SJSA1 (cell line): ENCODE data around the gene F13A1. TPM values are rescaled to one million over a fixed set of nuclear protein-coding genes. Genes with fewer than 3 reads are reported as not detected.

ENCODE experiments used
- DNase-seq, 2 experiments: peaks; one replicate each; pipeline ENCODE4 v3.0.0-alpha.2; 2015 to 2020; ENCODE audit warnings: low spot score in 2 of 2, low read depth in 1 of 2
- H3K27ac ChIP-seq: fragments of 250-450 bp; sonication (Bioruptor Pico); 2 replicates; pipeline ENCODE4 v1.5.1; 2020; ENCODE audit warnings: mild to moderate bottlenecking, moderate library complexity
- H3K27me3 ChIP-seq: fragments of 250-450 bp; sonication (Bioruptor Pico); replicated peaks from 2 replicates; pipeline ENCODE4 v1.5.1; 2020; ENCODE audit warnings: mild to moderate bottlenecking, moderate library complexity
- H3K36me3 ChIP-seq: fragments of 250-450 bp; sonication (Bioruptor Pico); 2 replicates; pipeline ENCODE4 v1.5.1; 2020; ENCODE audit warnings: mild to moderate bottlenecking
- H3K4me1 ChIP-seq: fragments of 250-450 bp; sonication (Bioruptor Pico); replicated peaks from 2 replicates; pipeline ENCODE4 v1.6.1; 2021; ENCODE audit warnings: mild to moderate bottlenecking
- H3K4me3 ChIP-seq: fragments of 250-450 bp; sonication (Bioruptor Pico); 2 replicates; pipeline ENCODE4 v1.5.1; 2020; ENCODE audit warnings: mild to moderate bottlenecking
- H3K9me3 ChIP-seq: fragments of 250-450 bp; sonication (Bioruptor Pico); replicated peaks from 2 replicates; pipeline ENCODE4 v1.5.1; 2020; ENCODE audit warnings: mild to moderate bottlenecking
- total RNA-seq: library from RNA; depleted of rRNA; stranded (reverse); fragments of >200 nt; shearing (Covaris generic); gene quantifications from 2 replicates; pipeline ENCODE4 v1.2.3, GENCODE V29; 2014

Gene F13A1
- total RNA-seq, 1 experiment from 2014 or later = 0.45 TPM

DNA sequence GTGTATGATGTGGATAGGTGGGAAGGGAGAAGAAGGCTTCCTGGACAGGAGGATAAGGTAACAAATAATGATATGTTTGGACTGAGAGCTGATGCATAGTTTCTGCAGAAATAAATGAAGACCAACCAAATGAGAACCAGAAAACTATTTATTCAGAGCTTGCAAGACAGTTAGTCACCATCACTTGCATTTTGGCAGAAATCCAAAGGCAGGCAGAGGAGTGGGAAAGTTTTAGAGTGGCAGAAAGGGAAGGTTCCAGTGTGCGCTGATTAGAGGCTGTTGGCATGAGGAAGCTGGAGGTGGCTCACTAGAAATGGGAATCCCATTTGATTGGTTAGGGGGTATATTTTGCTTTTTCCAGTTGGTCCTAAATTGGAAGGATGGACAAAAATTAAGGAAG, 13.0 kb upstream of the F13A1 start:
- Histone ChIP-seq H3K9me3 (no peaks in the 10 kb centered on the region), H3K4me3 (no peak overlapping the region), H3K36me3 (no peaks in the 10 kb centered on the region), H3K4me1 (peaks cover 6% of the 10 kb centered on the region; the same call in 1 of the 2 replicates), H3K27ac (no peak overlapping the region), H3K27me3 (no peaks in the 10 kb centered on the region)
- peak in 1 of 2 experiments; percentile 9 for DNase-seq

DNA sequence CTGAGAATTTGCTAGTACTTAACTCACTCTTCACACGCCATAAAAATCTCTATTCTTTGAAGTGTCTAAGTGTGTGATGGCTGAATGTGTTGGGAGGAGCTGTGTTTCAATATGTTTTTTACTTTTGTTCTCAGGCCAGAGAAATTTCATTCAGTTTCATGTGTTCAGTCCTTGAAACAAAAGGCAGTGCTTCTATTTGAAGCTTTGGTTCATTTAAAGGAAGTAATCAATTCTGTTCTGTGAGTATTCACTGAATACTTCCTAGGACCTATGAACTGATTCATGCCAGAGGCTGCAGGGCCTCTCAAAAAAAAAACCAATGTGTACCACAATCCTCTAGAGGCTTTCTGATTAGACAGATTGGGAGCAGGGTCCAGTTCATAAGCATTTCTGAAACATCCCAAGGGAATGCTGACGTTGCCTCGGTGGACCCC, 12.4 kb upstream of the F13A1 start:
- peaks cover 6% of the 10 kb centered on the region; the same call in 1 of the 2 replicates for H3K4me1 ChIP-seq
- no peaks in the 10 kb centered on the region for H3K9me3 ChIP-seq
- H3K36me3 ChIP-seq = no peaks in the 10 kb centered on the region
- no peak overlapping the region for H3K27ac ChIP-seq
- H3K4me3 ChIP-seq = no peak overlapping the region
- no peaks in the 10 kb centered on the region for H3K27me3 ChIP-seq
- DNase-seq = no peak

DNA sequence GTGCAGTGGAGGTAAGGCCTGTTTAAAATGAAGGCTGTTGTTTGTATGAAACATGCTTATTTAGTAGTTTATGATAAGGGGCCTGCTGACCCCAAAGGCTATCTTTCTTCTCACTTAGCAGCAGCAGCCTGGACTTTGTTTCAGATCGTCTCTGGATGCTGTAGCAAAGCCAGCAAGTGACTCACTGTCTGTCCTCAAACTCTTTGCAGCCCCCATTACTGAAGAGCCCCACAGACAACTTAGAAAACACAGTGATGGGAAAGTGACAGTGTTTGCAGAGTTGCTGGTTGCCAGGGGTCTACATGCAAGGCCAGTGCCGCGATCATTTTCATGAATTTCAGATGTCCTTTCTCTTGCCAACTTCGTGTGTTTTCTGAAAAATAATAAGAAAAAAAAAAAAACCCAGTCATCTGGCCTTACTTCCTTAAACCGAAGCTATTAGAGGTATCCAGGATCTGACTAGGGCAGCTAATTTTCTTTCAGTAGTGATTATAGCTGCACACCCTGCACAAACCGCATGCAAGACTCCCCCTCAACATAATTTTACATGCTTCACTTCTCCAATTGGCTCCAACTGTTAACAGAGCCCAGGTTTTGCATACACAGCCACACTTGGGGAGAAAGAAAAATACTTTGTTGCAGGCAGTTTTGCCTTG, 11.6 kb upstream of the F13A1 start:
- Histone ChIP-seq H3K4me3 (no peak overlapping the region), H3K4me1 (peaks cover 6% of the 10 kb centered on the region; the same call in 1 of the 2 replicates), H3K27ac (no peak overlapping the region), H3K36me3 (no peaks in the 10 kb centered on the region), H3K27me3 (no peaks in the 10 kb centered on the region), H3K9me3 (no peaks in the 10 kb centered on the region)
- no peak for DNase-seq

DNA sequence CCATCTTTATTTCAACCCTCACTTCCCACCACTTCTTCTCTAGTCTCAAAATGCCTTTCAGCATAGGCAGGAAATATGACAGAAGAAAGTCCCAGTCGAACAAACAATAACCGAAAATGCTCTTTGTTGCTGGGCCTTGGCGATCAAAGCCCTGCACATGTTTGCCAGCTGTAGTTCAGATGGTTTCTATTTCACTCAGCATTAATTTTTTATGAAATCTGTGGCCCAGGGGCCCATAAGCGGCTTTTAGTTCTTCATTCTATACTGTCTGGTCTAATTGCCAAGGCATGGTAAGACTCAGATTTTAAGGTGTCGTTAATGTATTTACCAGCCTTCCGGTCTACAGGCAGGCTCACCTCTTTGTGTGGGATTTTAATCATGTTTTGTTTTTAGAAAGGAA, 10.9 kb upstream of the F13A1 start:
- H3K4me1 ChIP-seq = peaks cover 6% of the 10 kb centered on the region; the same call in 1 of the 2 replicates

DNA sequence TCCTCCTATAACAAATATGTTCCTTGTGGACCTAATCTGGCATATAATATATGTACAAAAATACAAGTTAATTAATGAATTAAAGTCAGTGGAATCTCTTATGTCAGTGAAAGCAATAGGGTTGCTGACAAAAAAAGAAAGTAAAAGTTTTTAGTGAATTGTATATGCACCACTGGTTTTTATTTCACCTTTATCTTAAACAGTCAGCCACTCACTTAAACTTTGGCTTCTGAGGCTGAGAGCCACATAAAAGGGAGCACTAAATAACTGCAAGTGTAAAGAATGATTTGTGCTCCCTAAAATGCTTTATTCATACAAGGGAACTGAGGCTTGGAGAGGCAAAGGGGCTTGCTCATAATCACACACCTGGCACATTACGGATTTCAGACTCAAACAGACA, 9.9 kb upstream of the F13A1 start:
- Histone ChIP-seq H3K36me3 (no peaks in the 10 kb centered on the region), H3K9me3 (no peaks in the 10 kb centered on the region)

More for the DNA sequence above, 10.9 kb upstream of the F13A1 start:
- Histone ChIP-seq H3K4me3 (no peak overlapping the region), H3K27me3 (no peaks in the 10 kb centered on the region), H3K9me3 (no peaks in the 10 kb centered on the region), H3K27ac (no peak overlapping the region), H3K36me3 (no peaks in the 10 kb centered on the region)
- no peak for DNase-seq

DNA sequence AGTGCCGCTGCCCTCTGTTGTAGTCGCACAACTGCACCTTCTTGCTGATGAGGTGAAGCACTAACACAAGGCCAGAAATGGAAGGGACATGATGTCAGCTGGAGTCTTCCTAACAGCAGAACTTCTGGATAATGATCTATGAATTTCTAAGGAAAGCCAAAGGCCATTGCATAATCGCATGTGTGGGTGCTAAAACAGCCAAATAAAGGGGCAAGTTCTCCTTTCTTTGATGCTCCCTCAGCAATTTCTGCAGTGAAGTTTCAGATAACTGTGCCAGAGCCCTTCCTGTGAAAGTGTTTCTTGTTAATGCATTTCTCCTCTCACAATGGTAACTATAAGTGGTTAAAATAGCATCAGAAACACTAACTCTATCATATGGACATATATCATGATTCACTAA, 8.0 kb upstream of the F13A1 start:
- no peak overlapping the region for H3K4me3 ChIP-seq
- DNase-seq = no peak
- peaks cover 11% of the 10 kb centered on the region; the same call in 1 of the 2 replicates for H3K4me1 ChIP-seq
- no peak overlapping the region for H3K27ac ChIP-seq
- no peaks in the 10 kb centered on the region for H3K27me3 ChIP-seq
- no peaks in the 10 kb centered on the region for H3K9me3 ChIP-seq
- H3K36me3 ChIP-seq = no peaks in the 10 kb centered on the region

More for the DNA sequence above, 9.9 kb upstream of the F13A1 start:
- DNase-seq = no peak
- Histone ChIP-seq H3K4me3 (no peak overlapping the region), H3K27ac (no peak overlapping the region), H3K27me3 (no peaks in the 10 kb centered on the region), H3K4me1 (peaks cover 6% of the 10 kb centered on the region; the same call in 1 of the 2 replicates)

DNA sequence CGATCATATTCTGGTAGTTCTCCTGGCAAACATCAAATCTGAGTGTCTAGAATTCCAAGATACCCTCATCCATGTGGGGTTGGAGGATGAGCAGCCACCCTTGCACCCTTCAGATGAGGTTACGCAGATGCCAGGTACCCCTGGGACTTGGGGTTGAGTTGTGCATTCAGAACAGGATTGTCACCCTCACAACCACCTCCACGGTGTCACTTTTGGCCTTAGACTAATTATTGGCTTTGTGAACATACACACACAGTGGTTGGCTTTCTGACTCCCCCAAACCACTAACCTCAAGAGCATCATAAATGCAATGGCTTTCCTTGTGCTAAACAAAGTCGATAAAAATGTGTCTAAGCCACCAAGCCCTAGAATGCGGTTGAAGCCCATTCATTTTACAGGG, 2.9 kb upstream of the F13A1 start:
- Histone ChIP-seq H3K36me3 (no peaks in the 10 kb centered on the region), H3K27ac (no peak overlapping the region), H3K4me3 (no peak overlapping the region), H3K4me1 (peaks cover 24% of the 10 kb centered on the region), H3K9me3 (no peaks in the 10 kb centered on the region), H3K27me3 (no peaks in the 10 kb centered on the region)
- DNase-seq = no peak

DNA sequence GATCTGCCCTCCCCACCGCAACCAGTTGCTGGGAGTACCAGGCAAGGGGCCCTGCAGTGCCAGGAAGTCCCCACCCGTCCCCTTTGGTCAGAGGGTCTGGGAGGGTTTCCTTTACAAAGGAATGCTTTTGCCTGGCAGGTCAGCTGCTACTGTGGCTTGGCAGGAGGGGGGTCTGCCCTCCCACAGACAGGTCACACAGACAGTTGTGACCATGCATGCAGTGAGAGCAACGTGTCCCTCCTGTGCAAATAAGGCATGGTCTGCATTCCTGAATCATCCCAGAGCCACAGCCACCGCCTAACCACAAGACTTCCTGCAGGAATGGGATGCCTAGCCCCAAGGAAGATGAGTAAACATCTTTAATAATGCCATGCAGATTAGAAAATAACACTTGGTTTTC, 439 bp upstream of the F13A1 start:
- H3K9me3 ChIP-seq = no peaks in the 10 kb centered on the region
- H3K4me1 ChIP-seq = peaks cover 24% of the 10 kb centered on the region
- H3K27ac ChIP-seq = no peak overlapping the region
- DNase-seq = peak; percentile 54 to 71
- no peaks in the 10 kb centered on the region for H3K36me3 ChIP-seq
- no peak overlapping the region for H3K4me3 ChIP-seq
- H3K27me3 ChIP-seq = no peaks in the 10 kb centered on the region

DNA sequence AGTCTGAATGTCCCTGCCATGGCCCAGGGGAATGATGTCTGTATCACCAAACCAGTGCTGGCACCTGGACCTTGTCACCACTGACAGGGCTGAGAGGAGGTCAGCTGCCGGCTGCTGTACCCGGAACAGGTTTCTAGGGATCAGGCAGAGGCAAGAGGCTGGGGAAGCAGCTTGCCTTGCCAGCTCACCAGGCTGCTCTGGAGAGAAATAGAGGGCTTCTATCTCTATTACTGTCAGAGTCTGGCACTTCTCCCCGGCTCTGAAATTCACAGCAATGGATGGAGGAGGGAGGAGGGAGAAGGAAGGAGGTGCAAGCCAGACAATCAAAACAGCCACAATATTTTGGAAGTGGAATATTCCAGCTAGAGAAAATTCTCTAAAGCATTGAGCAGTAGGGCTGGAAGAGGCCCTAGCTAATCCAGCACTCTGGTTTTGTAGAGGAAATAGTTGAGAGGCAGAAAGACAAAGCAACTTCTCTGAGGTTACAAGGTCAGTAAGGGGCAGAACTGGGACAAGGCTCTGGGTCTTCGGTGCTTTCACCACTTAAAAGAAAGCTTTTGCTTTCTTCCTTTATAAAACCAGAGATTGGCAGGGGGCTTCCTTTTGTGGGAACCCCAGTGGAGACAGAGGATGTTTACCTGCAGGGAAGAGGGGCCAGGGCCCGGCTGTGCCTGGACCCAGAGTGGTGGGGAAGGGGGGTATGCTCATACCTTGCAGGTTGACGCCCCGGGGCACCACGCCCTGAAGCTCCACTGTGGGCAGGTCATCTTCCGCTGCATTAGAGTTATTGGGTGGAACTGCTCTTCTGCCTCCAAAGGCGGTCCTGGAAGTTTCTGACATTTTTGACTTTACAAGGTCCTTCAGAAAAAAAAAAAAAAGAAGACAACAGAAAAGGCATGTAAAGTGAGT, 2.4 kb downstream of the F13A1 start:
- DNase-seq = no peak
- Histone ChIP-seq H3K9me3 (no peaks in the 10 kb centered on the region), H3K27ac (no peak overlapping the region)

DNA sequence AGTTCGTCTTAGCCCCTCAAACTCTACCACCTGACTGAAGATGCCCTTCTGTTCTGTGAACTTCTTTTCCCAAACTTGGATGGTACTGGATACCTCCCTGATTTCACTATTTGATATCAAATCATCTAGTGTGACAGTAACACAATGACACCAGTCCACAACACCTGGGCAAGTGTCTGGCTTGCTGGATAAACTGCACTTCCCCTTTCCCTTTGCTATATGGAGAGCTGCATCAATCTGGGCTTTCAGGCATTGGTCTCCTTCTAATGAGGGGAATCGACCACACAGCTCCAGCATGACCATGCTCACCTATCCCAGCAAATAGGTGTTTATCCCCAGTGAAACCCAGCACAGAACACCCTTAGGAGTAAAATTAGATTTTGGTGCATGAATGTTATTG, 3.1 kb downstream of the F13A1 start:
- Histone ChIP-seq H3K36me3 (no peaks in the 10 kb centered on the region), H3K4me1 (peaks cover 15% of the 10 kb centered on the region), H3K4me3 (no peak overlapping the region), H3K27ac (no peak overlapping the region), H3K9me3 (no peaks in the 10 kb centered on the region), H3K27me3 (no peaks in the 10 kb centered on the region)
- no peak for DNase-seq

More for the DNA sequence above, 2.4 kb downstream of the F13A1 start:
- no peaks in the 10 kb centered on the region for H3K36me3 ChIP-seq
- H3K4me3 ChIP-seq = no peak overlapping the region
- peaks cover 15% of the 10 kb centered on the region for H3K4me1 ChIP-seq
- no peaks in the 10 kb centered on the region for H3K27me3 ChIP-seq

DNA sequence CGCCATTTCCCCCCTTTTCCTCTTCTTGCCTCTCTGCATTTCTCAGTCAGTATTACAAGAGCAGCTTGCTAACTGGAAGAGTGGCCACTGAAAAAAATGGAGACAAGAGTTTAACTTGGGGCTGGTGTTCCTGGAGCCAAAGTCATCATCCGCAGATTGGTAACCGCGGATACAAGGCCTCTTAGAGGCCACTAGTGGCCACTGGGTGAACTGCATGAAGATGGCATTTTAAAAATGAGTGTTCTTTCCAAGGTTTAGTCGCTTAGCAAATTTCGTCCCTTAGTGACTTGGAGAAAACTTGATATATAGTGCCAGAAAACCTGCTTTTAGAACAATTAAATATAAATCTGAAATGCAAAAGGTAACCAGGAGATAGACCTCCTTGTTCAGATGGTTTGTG, 4.8 kb downstream of the F13A1 start:
- no peak overlapping the region for H3K4me3 ChIP-seq
- no peak overlapping the region for H3K27ac ChIP-seq
- peak in 1 of 2 experiments; percentile 13 for DNase-seq
- peaks cover 7% of the 10 kb centered on the region for H3K4me1 ChIP-seq
- H3K36me3 ChIP-seq = no peaks in the 10 kb centered on the region
- H3K27me3 ChIP-seq = no peaks in the 10 kb centered on the region
- no peaks in the 10 kb centered on the region for H3K9me3 ChIP-seq

DNA sequence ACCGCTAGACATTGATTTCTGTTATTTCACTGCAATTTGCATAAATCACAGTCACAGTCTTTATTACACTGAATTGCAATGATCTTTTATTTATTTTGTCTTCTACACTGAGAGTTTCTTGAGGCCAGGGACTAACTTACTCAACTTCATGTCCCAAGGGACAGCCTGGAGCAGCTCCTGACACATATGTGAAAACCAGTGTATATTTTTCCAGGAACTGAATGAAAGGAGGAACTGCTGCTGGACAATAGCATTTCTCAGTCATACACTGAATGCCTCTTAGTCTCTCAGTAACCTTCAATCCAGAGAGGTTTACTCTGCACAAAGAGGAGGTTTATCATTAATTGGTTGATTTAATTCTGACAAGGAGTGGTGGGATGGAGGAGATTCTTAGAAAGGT, 5.9 kb downstream of the F13A1 start:
- DNase-seq = no peak
- H3K27ac ChIP-seq = no peak overlapping the region
- H3K36me3 ChIP-seq = no peaks in the 10 kb centered on the region
- H3K4me3 ChIP-seq = no peak overlapping the region
- no peaks in the 10 kb centered on the region for H3K9me3 ChIP-seq
- no peaks in the 10 kb centered on the region for H3K27me3 ChIP-seq
- no peaks in the 10 kb centered on the region for H3K4me1 ChIP-seq

DNA sequence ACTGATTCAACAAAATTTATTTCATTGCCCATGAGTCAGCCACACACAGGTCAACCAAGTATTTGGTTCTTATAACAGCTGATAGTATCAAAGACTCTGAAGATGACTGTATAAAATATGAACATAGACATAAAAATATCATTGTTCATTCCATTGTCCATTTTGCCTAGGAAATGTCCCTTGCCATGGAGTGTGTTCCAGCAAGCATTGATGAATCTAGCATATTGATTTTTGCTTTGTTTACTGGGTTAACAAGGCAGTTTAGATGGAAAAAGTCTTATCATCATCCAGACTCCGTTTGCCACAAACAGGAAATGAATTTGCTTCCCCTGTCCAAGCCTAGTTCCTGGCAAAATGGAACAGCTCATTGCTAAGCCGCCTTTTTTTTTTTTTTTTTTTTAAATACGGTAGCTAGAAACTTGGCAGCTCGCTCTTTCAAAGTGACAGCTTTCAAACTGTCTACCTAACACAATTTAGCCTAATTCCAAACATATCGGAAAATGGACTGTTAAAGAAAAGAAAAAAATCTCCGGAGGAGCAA, 7.5 kb downstream of the F13A1 start:
- Histone ChIP-seq H3K36me3 (no peaks in the 10 kb centered on the region), H3K4me3 (no peak overlapping the region), H3K9me3 (no peaks in the 10 kb centered on the region), H3K27me3 (no peaks in the 10 kb centered on the region), H3K27ac (no peak overlapping the region), H3K4me1 (no peaks in the 10 kb centered on the region)
- DNase-seq = no peak

DNA sequence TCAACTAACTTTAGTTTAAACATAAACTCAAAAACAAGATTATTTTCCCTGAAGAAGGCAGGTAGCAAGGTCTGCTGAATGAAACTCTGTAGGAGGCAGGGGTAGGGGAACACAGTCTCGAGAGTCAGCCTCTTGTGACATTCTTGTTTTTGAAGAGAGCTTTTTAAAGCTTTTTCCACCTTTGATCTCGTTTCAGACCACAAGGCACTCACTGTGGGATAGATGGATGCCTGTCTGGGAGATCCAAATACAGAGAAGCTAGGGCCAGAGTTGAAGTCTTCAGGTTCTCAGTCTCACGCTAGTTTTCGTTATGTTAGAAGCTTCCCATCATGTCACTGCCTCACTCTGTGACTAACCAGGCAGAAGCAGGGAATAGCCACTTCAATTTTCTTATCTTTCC, 14.9 kb downstream of the F13A1 start:
- Histone ChIP-seq H3K27me3 (no peaks in the 10 kb centered on the region), H3K9me3 (no peaks in the 10 kb centered on the region), H3K4me1 (no peaks in the 10 kb centered on the region), H3K36me3 (no peaks in the 10 kb centered on the region), H3K27ac (no peak overlapping the region), H3K4me3 (no peak overlapping the region)
- no peak for DNase-seq
